ENCODE measurements around the gene KLHDC10.
"Not testable (repeated sequence)": the region's sequence is repeated elsewhere in the genome, so short reads cannot be mapped to it uniquely, and the experiment has no call there.

KLHDC10 gene

GRCh38 chr7:130112662-130113425 lies 42.5 kb downstream of the KLHDC10 start:
- DNase-seq (ENCODE audit: low read depth): no peak
- no peak overlapping the region for H3K4me3 ChIP-seq (ENCODE audit: low read depth, low read length)
- no peak for TF ChIP-seq CTCF (IDR thresholded peaks at IDR 0.05; ENCODE audit: low read depth, low read length, missing control alignments)

DNA sequence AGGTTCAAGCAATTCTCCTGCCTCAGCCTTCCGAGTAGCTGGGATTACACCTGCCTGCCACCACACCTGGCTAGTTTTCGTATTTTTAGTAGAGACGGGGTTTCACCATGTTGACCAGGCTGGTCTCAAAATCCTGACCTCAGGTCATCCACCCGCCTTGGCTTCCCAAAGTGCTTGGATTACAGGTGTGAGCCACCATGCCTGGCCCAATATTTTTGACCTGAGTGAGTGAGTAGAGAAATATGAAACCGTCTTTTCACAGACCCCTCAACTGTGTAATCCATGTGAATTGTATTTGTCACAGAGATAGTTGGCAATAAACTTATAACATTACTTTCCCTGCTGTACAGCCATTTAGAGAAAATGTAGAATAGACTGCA lies 43.1 kb downstream of the KLHDC10 start:
- not testable (repeated sequence) for DNase-seq (ENCODE audit: low read depth); H3K4me3 ChIP-seq (ENCODE audit: low read depth, low read length)

DNA sequence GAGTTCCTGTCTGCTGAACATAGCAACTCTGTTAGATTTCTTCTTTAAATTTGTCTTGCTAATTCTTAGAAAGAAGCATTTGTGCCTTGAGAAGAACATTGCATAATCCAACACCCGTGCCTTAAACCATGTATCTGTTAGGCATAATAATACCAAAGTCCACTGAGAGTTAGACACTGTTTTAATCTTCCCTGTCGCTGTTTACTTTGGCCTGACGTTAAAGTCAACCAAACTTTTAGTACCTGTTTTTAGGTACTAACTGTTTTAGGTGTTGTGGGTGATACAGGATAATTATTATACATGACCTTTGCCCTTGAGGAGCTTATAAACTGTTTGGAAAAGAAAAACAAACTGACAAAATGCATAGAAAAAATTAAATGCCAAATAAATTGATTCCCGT lies 43.6 kb downstream of the KLHDC10 start:
- no peak overlapping the region for H3K4me3 ChIP-seq (ENCODE audit: low read depth, low read length)
- no peak for DNase-seq (ENCODE audit: low read depth)
- TF ChIP-seq CTCF (IDR thresholded peaks at IDR 0.05; ENCODE audit: low read depth, low read length, missing control alignments): no peak

DNA sequence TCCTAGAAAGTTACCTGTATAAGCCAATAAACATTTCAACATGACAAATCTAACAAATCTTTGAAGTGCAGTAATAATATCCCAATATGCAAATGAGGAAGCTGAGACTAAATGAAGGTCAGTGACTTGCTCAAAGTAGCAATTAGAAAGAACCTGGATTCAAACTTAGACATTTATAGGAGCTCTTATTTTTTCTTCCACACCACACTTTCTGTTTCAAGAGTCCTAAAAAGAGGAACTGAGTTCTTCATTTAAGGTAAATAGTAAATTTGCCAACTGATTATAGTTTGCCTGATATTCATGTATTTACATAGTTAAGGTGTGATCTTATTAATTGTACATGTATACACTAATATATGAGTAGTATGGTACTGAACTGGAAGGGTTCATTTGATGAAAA lies 44.0 kb downstream of the KLHDC10 start:
- no peak for TF ChIP-seq CTCF (IDR thresholded peaks at IDR 0.05; ENCODE audit: low read depth, low read length, missing control alignments)
- DNase-seq (ENCODE audit: low read depth): peak; percentile 25
- no peak overlapping the region for H3K4me3 ChIP-seq (ENCODE audit: low read depth, low read length)

- TF ChIP-seq CTCF (IDR thresholded peaks at IDR 0.05; ENCODE audit: low read depth, low read length, missing control alignments): no peak
- H3K4me3 ChIP-seq (ENCODE audit: low read depth, low read length): no peak overlapping the region
- no peak for DNase-seq (ENCODE audit: low read depth)
Measured at GRCh38 chr7:130114776-130115175, 44.4 kb downstream of the KLHDC10 start.

- DNase-seq (ENCODE audit: low read depth): no peak
- TF ChIP-seq CTCF (IDR thresholded peaks at IDR 0.05; ENCODE audit: low read depth, low read length, missing control alignments): no peak
- H3K4me3 ChIP-seq (ENCODE audit: low read depth, low read length): no peak overlapping the region
Measured at GRCh38 chr7:130118294-130118693, 48.0 kb downstream of the KLHDC10 start.

DNA sequence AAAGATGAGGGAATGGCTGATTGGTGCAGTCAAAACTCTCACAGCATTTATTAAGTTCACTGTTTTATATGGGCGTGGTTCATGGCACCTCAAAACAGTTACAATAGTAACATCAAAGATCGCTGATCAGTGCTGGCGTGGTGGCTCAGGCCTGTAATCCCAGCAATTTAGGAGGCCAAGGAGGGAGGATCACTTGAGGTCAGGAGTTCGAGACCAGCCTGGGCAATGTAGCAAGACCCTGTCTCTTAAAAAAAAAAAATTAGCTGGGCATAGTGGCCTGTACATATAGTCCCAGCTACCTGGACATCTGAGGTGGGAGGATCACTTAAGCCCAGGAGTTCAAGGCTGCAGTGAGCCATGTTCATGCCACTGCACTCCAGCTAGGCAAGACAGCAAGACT lies 48.5 kb downstream of the KLHDC10 start:
- no peak overlapping the region for H3K4me3 ChIP-seq (ENCODE audit: low read depth, low read length)
- no peak for TF ChIP-seq CTCF (IDR thresholded peaks at IDR 0.05; ENCODE audit: low read depth, low read length, missing control alignments)
- no peak for DNase-seq (ENCODE audit: low read depth)
